Peyer's patch (tissue), 4 donors: ENCODE results near the gene CD4. TPM values are rescaled to one million over a fixed set of nuclear protein-coding genes. Genes with fewer than 3 reads are reported as not detected.

Source experiments
- DNase-seq, 3 donors: peaks; one replicate each; pipeline ENCODE4 v3.0.0-alpha.2; 2017 to 2019
- H3K27ac ChIP-seq, 4 donors: fragments of 200-600 bp; sonication (generic); one replicate each; pipeline ENCODE4 v1.5.1; 2016 to 2019
- H3K27me3 ChIP-seq, 2 donors: fragments of 200-600 bp; sonication (generic); one replicate each; pipeline ENCODE4 v1.5.1; 2019
- H3K36me3 ChIP-seq, 3 donors: fragments of 200-600 bp; sonication (generic); one replicate each; pipeline ENCODE4 v1.5.1; 2016 to 2019
- H3K4me1 ChIP-seq, 4 donors: fragments of 200-600 bp; sonication (generic); one replicate each; pipeline ENCODE4 v1.5.1; 2016 to 2019
- H3K4me3 ChIP-seq, 4 donors: fragments of 200-600 bp; sonication (generic); 1 replicate in 3 of 4; 2 replicates in 1 of 4; pipeline ENCODE4 v1.5.1; 2016 to 2019; ENCODE audit warnings: mild to moderate bottlenecking in 1 of 4
- H3K9me3 ChIP-seq, 4 donors: fragments of 200-600 bp; sonication (generic); one replicate each; pipeline ENCODE4 v1.5.1; 2016 to 2019; ENCODE audit warnings: mild to moderate bottlenecking in 1 of 4
- CTCF ChIP-seq, 6 experiments: fragments of 450-650 bp in 4 of 6; fragments of 200-600 bp in 2 of 6; sonication (generic) in 1 of 6; IDR thresholded peaks; one replicate each; pipeline ENCODE4 v1.5.1; 2017 to 2019; ENCODE audit warnings: antibody characterized with exemption in 6 of 6, mild to moderate bottlenecking in 3 of 6, moderate library complexity in 1 of 6
- POLR2A ChIP-seq, 2 donors: fragments of 450-650 bp; IDR thresholded peaks; one replicate each; pipeline ENCODE4 v1.5.1; 2017; ENCODE audit warnings: antibody characterized with exemption in 2 of 2, mild to moderate bottlenecking in 2 of 2, moderate library complexity in 2 of 2
- total RNA-seq, 4 donors: library from RNA; depleted of rRNA; stranded (reverse); fragments of >200 nt; gene quantifications; one replicate each; pipeline ENCODE4 v1.1.0, GENCODE V29; 2016

CD4 gene
- total RNA-seq, 4 donors from 2014 or later = 2.1 to 9.1 (median 4.0) TPM

GRCh38 chr12:6843118-6843902 is 54.0 kb downstream of the CD4 start:
- Histone ChIP-seq H3K27me3 (no peaks in the 10 kb centered on the region), H3K4me1 (peaks cover 0 to 4% (median 0%) of the 10 kb centered on the region in 4 donors), H3K36me3 (peaks cover 0 to 29% (median 0%) of the 10 kb centered on the region in 3 donors), H3K4me3 (no peak overlapping the region), H3K27ac (no peak overlapping the region), H3K9me3 (no peaks in the 10 kb centered on the region)
- TF ChIP-seq CTCF (IDR thresholded peaks at IDR 0.05) = peak in 2 of 6 experiments; percentile 7 to 20
- no peak for TF ChIP-seq POLR2A (IDR thresholded peaks at IDR 0.05)
- no peak for DNase-seq

- no peak for DNase-seq
- TF ChIP-seq POLR2A (IDR thresholded peaks at IDR 0.05) (no peak), CTCF (IDR thresholded peaks at IDR 0.05) (no peak)
- H3K9me3 ChIP-seq = no peaks in the 10 kb centered on the region
- H3K27ac ChIP-seq = no peak overlapping the region
- peaks cover 0 to 31% (median 0%) of the 10 kb centered on the region in 3 donors for H3K36me3 ChIP-seq
- no peak overlapping the region for H3K4me3 ChIP-seq
- H3K4me1 ChIP-seq = no peaks in the 10 kb centered on the region
- no peaks in the 10 kb centered on the region for H3K27me3 ChIP-seq
Observed at GRCh38 chr12:6845395-6845794, 56.1 kb downstream of the CD4 start.

GRCh38 chr12:6846316-6846869 is 57.1 kb downstream of the CD4 start:
- Histone ChIP-seq H3K27me3 (no peaks in the 10 kb centered on the region), H3K36me3 (peaks cover 0 to 31% (median 0%) of the 10 kb centered on the region in 3 donors), H3K9me3 (no peaks in the 10 kb centered on the region), H3K4me1 (peaks cover 0 to 5% (median 2%) of the 10 kb centered on the region in 4 donors), H3K4me3 (no peak overlapping the region), H3K27ac (no peak overlapping the region)
- DNase-seq = no peak
- TF ChIP-seq POLR2A (IDR thresholded peaks at IDR 0.05) (no peak), CTCF (IDR thresholded peaks at IDR 0.05) (no peak)

GRCh38 chr12:6847676-6848075 is 58.3 kb downstream of the CD4 start:
- Histone ChIP-seq H3K9me3 (no peaks in the 10 kb centered on the region), H3K4me1 (peaks cover 0 to 5% (median 2%) of the 10 kb centered on the region in 4 donors), H3K36me3 (peaks cover 0 to 31% (median 0%) of the 10 kb centered on the region in 3 donors), H3K27ac (no peak overlapping the region), H3K27me3 (no peaks in the 10 kb centered on the region), H3K4me3 (no peak overlapping the region)
- TF ChIP-seq CTCF (IDR thresholded peaks at IDR 0.05) (no peak), POLR2A (IDR thresholded peaks at IDR 0.05) (no peak)
- no peak for DNase-seq

- H3K4me1 ChIP-seq = peaks cover 0 to 14% (median 7%) of the 10 kb centered on the region in 4 donors
- peaks cover 0 to 31% (median 0%) of the 10 kb centered on the region in 3 donors for H3K36me3 ChIP-seq
- peak overlapping the region in 1 of 4 donors; percentile 71 for H3K4me3 ChIP-seq
- H3K27ac ChIP-seq = no peak overlapping the region
- no peaks in the 10 kb centered on the region for H3K27me3 ChIP-seq
- TF ChIP-seq POLR2A (IDR thresholded peaks at IDR 0.05) (no peak), CTCF (IDR thresholded peaks at IDR 0.05) (no peak)
- H3K9me3 ChIP-seq = no peaks in the 10 kb centered on the region
- no peak for DNase-seq
Observed at GRCh38 chr12:6849427-6849826, 60.1 kb downstream of the CD4 start.
